GM21529 (cell line): ENCODE measurements around the gene SP3.
"Not testable (repeated sequence)": the region's sequence is repeated elsewhere in the genome, so short reads cannot be mapped to it uniquely, and the experiment has no call there.

Experiments used
- ATAC-seq: cut with Tn5 transposase; IDR thresholded peaks from one replicate; pipeline ENCODE4 v1.9.1; 2021; ENCODE audit not compliant: unreplicated experiment

The SP3 gene

DNA sequence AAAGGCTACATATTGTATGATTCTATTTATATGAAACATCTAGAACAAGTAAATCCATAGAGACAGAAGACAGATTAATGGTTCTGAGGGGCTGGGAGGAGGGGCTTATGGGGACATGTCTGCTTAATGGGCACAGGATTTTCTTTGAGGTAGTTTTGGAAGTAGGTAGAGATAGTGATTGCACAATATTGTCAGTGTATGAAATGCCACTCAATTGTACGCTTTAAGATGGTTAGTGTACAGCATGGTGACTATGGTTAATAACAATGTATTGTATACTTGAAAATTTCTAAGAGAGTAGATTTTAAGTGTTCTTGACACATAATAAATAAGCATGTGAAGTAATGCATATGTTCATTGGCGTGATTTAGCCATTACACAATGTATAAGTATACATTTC lies 68.4 kb downstream of the SP3 start:
- ATAC-seq, result no peak

DNA sequence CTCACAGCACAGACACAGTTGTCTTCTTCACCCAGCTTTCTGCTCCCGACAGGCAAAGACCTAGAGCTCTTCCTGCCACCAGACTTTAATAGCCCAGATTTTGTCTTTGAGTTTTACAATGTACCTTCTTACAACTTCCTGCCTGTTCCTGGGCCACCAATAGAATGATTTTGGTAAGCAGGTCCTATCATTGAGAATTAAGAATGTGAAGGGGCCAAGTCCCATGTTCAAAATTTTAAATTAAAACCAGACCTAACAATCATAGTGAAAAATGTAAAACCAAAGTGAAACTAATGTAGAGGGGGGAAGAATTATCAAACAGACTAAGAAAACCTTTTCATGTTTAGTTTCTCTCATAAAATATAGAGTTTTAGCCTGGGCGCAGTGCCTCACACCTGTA lies 72.8 kb downstream of the SP3 start:
- ATAC-seq, result no peak

DNA sequence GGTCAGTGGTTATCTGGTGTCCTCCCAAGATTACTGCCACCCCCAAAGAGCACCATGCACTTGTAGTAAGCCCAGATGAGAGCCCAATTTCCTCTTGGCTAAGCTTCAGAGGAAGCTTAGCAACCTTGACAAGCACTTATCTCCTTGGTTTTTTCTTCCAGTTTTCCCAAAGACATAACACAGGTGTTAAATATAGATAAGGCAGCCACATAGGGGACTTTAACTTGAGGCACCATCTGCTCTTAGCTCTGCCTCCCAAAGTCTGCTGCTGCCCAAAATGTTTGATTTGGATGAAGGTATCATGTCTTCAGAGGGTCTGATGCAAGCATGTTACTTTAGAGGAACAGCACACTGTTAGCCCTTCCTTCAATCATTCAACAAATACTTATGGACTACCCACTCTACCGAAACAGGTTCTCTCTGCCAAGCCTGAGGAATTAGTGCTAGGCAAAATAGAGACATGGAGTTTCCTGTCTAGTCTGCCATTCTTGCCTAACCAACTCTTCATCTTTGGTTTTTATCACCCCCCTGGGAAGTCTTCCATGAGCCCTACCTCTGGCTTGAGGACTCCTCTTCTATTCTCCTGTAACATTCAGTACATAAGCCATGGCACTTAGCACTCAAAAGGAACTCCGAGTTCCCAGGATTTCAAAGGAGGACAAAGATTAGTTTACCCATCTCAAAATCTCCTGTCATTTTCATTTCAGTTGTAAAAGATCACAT lies 73.7 kb downstream of the SP3 start:
- no peak for ATAC-seq

DNA sequence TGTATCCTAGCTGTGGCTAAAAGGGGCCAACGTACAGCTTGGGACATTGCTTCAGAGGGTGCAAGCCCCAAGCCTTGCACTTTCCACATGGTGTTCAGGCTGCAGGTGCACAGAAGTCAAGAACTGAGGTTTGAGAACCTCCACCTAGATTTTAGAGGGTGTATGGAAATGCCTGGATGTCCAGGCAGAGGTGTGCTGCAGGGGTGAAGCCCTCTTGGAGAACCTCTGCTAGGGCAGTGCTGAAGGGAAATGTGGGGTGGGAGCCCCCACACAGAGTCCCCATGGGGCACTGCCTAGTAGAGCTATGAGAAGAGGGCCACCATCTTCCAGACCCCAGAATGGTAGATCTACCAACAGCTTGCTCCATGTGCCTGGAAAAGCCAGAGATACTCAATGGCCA lies 75.7 kb downstream of the SP3 start:
- ATAC-seq, result not testable (repeated sequence)

DNA sequence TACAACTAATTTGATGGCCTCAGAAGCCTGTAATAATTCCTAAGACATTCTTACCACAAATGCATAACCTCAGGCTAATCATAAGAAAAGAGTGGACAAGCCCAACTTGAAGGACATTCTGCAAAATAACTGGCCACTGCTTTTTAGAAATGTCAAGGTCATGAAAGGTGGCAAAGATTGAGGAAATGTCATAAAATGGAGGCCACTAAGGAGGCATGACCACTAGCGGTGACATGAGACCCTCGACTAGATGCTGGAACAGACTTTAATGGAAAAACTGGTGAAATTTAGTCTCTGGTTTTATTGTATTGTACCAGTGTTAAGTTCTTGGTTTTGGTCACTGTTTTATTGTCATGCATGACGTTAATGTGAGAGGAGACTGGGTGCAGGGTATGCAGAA lies 78.6 kb downstream of the SP3 start:
- no peak for ATAC-seq

DNA sequence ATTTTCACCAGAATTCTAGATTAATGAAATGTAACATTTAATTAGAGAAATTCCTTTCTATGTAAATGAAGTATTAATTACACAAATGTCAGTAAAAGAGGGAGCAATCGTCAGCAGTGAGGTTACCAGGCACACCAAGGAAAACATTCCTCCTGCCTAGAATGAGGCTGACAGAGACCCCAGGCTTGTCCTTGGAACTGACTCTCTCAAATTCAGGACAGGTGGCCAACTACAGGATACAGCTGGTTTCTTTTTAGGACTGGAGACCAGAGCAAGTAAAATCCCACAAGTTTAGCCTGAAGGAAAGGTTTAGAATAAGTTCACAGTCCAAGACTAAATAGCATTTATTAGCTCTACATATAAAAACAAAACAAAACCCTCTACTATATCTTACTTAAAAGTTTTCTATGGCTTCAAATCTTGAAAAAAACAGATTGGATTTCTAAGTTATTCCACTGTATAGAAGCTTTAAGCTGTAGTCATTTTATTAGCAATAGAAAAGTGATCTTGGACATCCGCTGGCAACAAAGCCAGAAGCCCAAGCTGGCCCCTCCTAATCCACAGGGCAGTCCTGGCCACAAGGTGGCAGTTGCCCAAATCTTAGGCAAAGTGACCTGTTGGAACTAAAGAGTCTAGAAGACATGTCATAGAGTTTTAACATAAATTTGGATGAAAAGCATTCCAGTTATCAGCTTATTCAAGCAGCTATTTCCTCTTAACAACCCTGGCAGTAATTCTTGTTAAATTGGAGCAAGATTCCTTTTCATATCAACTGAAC lies 81.0 kb downstream of the SP3 start:
- no peak for ATAC-seq

DNA sequence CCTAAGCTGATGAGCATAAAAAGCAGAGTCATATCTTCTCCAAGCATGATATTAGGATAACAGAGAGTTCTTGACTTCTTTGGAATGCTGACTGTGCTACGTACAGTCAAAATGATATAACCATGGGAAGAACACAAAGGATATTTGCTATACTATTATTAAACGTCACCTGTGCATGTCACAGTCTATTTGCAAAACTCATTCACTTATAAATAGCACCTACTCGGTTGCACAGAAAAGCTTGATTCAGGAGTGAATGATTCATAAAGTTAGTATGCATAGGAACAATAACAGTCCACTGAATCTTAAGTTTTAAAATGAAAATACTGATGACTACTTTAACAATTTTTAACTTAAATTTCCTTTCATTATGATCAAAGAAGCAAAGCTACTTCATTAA lies 83.3 kb downstream of the SP3 start:
- no peak for ATAC-seq

DNA sequence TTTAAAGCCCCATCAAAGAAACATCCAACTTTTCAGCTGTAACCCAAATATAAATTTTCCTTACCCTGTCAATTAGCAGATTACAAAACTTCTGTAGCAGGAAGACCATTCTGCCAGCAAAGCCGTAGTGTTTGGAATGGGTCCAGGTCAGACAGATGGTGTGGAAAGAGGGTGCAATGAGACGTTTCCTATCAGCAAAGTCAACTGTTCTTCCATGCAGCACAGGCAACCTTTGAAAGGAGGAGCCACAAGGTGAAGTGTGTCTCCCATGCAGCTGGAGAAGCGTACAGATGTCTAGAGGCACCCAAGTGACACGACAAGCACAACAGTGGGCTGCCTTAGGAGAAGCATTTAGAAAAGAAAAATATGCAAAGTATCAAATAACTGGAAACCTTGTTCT lies 83.7 kb downstream of the SP3 start:
- ATAC-seq, result no peak

DNA sequence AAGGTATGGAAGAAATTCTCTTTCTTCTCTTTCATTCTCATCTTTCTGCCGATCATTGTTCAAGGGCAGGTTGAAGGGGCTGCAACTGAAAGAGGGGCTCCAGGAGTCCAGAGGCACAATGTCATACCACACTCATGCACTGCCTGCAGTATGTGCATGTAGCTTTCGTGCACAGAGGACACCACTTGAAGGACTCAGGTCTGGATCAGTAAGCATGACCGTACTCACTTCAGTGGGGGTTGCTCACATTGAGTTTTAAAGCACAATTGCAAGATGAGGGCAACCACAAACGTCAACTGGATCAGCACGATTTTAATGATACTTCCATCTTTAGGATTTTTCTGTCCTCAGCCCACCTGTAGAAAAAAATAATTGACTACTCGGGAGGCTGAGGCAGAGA lies 84.6 kb downstream of the SP3 start:
- ATAC-seq, result no peak

DNA sequence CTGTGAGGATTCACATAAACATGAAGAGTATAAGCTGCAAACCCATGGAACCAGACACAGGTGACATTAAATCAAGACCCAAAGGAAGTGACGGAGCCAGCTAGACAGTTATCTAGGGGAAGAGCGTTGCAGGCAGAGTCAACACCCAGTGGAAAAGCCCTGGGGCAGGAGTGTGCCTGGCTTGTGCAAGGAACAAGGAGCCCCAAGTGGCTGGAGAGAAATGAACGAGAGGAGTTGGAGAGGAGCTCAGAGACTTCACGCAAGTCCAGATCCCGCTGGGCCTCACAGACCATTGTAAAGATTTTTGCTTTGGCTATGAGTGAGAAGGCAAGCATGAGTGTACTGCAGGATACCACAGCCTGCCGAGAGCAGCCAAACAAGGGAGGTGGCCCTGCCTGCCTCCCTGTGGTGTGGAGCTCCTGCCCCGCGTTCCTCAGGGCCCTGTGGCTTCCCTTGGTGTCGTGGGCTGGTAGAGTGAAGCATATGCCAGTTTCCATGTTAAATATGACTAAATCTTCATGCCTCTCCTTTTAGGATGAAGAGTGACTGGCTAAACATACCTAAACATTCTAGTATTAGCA lies 88.2 kb downstream of the SP3 start:
- no peak for ATAC-seq

DNA sequence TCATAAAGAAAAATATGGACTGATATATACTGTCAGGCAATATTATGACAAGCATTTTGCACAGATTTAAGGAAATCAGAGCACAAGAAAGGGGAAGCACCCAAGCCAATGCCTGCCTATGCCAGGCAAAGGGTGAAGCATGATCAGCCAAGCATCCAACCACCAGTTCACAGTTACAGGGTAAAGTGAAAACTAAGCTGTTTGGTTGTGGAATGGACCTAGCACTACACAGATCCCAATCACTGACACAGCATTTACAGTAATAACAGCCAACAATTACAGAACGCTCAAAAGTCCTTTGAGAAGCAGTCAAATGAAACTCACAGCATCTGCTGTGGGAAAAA lies 90.3 kb downstream of the SP3 start:
- peak; percentile 94 for ATAC-seq

DNA sequence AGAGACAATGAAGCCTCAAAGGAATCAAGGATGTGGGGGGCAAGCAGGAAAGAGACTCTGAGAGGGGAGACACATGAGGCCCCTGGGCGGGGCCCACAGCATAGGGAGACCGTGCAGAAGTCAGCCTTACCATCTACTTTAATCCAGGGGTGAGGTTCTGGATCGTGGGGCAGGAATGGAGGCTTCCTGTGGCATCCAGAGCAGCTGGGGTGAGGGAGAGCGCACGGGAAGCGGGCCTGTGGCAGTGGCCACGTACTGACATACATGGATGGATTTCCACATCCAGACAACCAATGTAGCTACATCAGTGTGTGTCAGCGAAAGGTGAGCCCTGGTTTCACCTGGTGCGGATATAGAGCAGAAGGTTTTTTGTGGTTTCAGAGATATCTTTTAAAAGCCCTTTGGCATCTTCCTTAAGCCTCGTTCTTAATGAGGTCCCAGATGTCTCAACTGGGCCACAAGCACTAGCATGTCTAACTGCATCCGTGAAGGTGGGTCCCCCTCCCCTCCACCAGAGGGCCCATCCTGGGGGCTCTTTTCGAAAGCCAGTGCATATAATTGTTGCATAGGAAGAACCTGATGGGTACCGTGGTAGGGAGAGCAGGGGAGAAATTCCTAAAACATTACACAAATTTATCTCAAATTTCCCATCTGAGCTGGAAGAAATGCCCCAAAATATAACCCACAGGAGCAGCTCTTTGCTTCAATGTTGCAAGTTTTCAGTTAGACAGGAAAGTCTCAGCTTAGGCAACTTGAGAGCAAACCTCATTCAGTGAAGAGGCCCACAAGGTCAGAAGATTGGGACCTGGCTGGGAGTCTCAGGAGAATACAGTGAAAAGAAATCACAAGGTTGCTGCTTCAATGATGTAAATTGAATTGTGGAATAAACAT lies 90.9 kb downstream of the SP3 start:
- peak; percentile 37 for ATAC-seq

DNA sequence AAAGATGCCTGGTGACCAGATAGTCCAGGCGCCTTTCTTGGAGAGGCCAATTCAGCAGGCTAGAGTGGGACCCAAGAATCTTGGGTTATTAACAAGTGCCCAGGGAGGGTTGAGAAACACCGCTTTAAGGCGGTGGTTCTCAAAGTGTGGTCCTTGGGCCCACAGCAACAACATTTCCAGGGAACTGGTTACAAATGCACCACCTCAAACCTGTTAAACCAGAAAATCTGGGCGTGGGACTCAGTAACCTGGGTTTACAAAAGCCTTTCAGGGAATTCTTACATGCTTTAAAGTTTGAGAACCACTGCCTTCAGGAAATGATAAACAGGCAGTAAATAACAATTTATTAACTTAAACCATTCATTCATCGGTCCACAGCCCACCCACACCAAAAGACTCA lies 92.5 kb downstream of the SP3 start:
- ATAC-seq, result no peak

DNA sequence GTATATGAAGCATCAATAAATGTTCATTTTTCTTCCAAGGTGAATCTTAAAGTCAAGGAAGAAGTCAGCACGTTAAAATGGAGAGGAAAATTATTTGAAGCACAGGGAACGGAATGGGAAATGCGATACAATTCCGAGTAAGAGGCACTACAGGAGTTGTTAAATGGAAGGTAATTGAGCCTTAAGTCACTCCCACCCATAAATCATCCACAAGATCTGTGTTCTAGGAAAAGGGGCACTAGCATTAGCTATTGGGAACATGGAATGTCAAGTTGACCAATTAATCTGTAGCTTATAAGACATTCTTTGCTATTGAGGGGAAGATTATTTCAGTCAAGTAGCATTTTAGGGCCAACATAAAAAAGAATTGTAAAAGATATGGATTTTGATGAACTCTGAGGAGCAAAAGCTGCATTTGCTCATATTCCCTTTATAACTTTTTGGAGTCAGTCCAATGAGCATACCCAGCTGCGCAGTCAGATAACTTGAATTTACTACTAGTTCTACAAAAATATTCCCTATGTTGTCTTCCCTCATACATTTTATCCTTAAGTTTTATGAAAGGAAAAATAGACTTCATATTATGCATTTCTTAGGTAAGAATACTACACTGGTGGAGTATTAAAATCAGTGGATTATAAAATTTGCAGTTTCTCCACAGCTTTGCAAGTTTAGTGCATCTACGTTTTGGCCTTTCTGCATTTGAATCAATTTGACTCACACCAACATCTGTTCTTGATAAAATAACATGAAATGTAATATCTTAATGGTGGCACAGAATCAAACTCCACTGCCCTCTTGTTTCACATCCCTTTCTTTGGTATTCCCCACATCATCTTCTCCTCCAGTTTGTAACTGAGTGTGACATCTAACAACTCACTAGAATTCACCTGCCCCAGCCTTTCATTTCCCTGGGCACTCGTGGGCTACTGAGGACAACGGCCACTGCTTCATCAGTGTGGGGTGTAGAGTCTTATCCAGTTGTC lies 95.6 kb downstream of the SP3 start:
- no peak for ATAC-seq

DNA sequence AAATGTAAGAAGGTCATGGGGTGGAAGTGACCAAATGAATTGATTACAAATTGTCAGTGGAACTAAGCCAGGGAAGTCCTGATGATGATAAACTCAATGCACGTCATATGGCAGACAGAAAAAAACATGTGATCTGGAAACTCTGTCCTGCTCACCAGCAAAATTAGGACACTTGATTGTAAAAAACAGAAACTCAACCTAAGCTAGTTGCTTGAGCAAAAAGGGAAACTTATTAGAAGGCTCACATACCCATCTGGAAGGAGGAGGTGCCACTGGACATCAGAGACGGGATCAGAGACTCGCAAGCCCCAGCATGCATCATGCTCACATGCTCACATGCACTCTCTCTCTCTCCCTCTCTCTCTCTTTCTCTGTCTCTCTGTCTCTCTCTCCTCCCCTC lies 96.8 kb downstream of the SP3 start:
- ATAC-seq, result no peak

DNA sequence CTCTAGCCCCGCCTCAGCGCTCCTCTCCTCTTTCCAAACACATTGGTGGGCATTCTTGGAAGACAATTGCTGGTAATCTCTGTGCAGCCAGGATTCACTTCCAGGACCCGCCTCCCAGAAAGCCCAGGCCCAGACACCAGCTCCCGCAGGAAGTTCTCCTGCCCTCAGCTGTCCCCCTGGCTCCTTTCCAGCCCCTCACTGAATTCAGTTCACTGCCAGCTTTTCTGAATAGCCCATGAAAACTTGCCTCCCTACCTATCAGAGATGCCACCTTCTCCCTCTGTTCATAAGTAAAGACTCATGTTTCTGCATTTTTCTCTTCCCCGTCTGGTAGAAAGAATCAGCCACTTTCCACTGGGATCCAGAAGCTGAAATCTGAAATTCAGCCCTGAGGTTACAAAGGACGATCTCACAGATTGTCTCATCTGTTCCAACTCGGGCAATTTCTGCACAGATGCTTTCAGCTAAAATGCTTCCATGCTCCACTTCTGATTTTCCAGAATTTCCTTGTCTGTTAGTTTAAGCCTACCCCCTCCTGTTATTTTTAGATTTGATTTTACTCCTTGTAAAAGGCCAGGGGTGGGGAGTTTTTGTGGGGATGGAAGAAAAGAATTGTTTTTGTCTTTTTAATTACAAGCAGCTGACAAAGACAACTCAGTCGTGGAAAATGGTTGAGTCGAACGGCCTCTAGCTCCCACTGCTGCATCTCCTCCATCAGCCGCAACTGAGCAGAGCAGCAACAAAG lies 98.1 kb downstream of the SP3 start:
- ATAC-seq, result no peak

DNA sequence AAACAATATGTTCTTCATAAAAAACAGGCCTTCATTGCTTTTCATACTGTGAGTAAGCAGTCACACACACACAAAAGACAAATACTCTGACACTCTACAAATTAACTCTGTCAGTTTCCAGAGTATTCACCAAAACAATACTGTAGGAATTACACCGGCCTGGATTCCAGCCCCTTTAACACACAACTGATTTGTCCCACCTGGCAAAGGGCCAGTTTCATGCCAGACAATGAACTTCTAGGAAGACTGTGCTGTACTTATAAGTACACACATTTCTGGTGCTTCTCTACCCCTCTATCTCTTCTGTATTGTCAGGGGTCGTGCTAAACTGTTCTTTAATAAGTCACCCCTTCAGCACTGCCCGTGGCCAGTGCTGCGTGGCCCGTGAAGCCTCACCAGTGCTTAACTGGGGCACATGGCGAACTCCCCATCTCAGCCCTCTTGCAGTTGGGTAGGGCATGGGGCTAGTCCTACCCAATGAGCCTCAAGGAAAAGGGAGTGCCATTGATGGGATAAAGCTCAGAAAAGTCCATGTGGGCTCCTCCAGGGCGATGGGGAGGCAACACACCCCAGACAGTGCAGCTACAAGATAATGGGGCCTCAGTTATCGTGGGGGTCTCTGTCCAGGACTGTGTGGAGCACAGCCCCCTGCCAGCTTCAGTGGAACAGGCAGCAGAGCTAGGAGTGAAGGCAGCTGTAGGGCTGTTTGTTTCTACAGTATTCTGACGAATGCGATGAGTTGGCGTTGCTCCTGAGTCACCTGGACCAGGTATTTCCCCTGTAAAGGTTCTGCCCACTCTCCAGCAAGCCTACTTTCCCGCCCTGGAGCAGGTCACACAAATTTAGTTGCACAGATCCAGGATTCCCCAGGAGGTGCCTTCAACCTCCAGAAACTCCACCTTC lies 99.0 kb downstream of the SP3 start:
- ATAC-seq, result no peak

DNA sequence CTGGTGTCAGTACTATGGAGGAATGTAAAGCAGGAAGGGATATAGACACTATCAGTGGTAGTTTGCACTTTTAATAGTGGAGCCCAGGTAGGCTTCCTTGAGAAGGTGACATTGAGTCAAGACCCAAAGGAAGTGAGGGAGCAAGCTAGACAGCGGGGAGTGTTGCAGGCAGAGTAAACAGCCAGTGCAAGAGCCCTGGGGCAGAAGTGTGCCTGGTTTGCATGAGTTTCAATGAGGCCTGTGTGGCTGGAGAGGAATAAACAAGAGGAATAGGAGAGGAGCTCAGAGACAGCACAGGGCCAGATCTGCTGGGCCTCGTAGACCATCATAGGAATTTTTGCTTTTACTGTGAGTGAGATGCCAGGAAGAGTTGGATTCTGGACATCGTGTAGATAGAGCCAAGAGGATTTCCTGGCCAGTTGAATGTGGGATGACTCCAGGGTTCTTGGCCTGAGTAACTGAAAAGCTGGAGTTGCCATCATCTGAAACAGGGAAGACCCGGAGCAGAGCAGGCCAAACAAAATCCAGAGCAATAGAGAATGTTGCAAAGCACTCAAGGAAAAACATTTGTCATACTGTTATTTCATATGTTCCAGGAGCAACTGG lies 102.5 kb downstream of the SP3 start:
- ATAC-seq, result no peak
